SK-N-SH (cell line): Measurements from ENCODE around the gene PRKCB.

Experiments
- CTCF ChIP-seq: fragments of 200-600 bp; sonication (generic); IDR thresholded peaks from 2 replicates; pipeline ENCODE4 v1.6.1; 2017; ENCODE audit warnings: antibody characterized with exemption, mild to moderate bottlenecking, moderate library complexity
- FOSL2 ChIP-seq: IDR thresholded peaks from 2 replicates; pipeline ENCODE4 v1.4.0; 2012; ENCODE audit warnings: low read depth, mild to moderate bottlenecking, moderate library complexity, borderline replicate concordance
- GABPA ChIP-seq: IDR thresholded peaks from 2 replicates; pipeline ENCODE4 v1.4.0; 2012; ENCODE audit warnings: low read depth, mild to moderate bottlenecking
- PBX3 ChIP-seq: IDR thresholded peaks from 2 replicates; pipeline ENCODE4; 2012
- RAD21 ChIP-seq: IDR thresholded peaks from 2 replicates; pipeline ENCODE4 v1.6.1; 2012; ENCODE audit warnings: mild to moderate bottlenecking, low read length
- RCOR1 ChIP-seq: fragments of 150-350 bp; IDR thresholded peaks from 2 replicates; pipeline ENCODE4 v1.6.1; 2017; ENCODE audit warnings: antibody characterized with exemption, low read length
- RFX5 ChIP-seq: IDR thresholded peaks from 2 replicates; pipeline ENCODE4 v1.6.1; 2012; ENCODE audit warnings: mild to moderate bottlenecking, improper control_type of control experiment, low read length
- USF2 ChIP-seq: fragments of 150-350 bp; IDR thresholded peaks from 2 replicates; pipeline ENCODE4 v1.6.1; 2017; ENCODE audit warnings: antibody characterized with exemption, low read length, low read depth, borderline replicate concordance
- YY1 ChIP-seq: IDR thresholded peaks from 2 replicates; pipeline ENCODE4 v1.4.0; 2012; ENCODE audit warnings: low read depth, mild to moderate bottlenecking
- ZBTB33 ChIP-seq: IDR thresholded peaks from 2 replicates; pipeline ENCODE4 v1.4.0; 2012; ENCODE audit warnings: low read depth, borderline replicate concordance

GRCh38 chr16:23862556-23862955, 26.8 kb downstream of the PRKCB start:
- TF ChIP-seq CTCF (no peak), YY1 (no peak), ZBTB33 (no peak), RAD21 (no peak), USF2 (no peak), FOSL2 (no peak), GABPA (no peak), RFX5 (no peak), PBX3 (no peak), RCOR1 (no peak)
